Omental fat pad (tissue), 4 donors: ENCODE results near the gene ZFP57. TPM values are rescaled to one million over a fixed set of nuclear protein-coding genes. Genes with fewer than 3 reads are reported as not detected.

Source experiments
- ATAC-seq: fragments of 150-250 bp; one replicate; pipeline ENCODE4 v1.9.1; 2016; ENCODE audit warnings: mild to moderate bottlenecking, moderate library complexity; ENCODE audit not compliant: low FRiP score
- DNase-seq: peaks from one replicate; pipeline ENCODE4 v3.0.0-alpha.2; 2019; ENCODE audit warnings: low spot score
- CTCF ChIP-seq, 3 donors: fragments of 450-650 bp; IDR thresholded peaks; one replicate each; pipeline ENCODE4 v1.5.1; 2016 to 2017; ENCODE audit warnings: antibody characterized with exemption in 3 of 3, mild to moderate bottlenecking in 3 of 3, moderate library complexity in 2 of 3
- total RNA-seq, 4 donors: library from RNA; depleted of rRNA; stranded (reverse); fragments of >200 nt; gene quantifications; one replicate each; pipeline ENCODE4 v1.1.0, GENCODE V29; 2016

The ZFP57 gene
- total RNA-seq, 4 donors from 2014 or later: 1.9 to 2.7 TPM; not detected in 2

GRCh38 chr6:29629571-29629970, 51.4 kb downstream of the ZFP57 start:
- TF ChIP-seq CTCF (IDR thresholded peaks at IDR 0.05): no peak
- no peak for ATAC-seq
- DNase-seq: no peak

GRCh38 chr6:29628419-29629281, 52.3 kb downstream of the ZFP57 start:
- ATAC-seq (peak; percentile 76), DNase-seq (peak; percentile 45)
- peak in 1 of 3 donors; percentile 17 for TF ChIP-seq CTCF (IDR thresholded peaks at IDR 0.05)

GRCh38 chr6:29627755-29628418, 53.1 kb downstream of the ZFP57 start:
- ATAC-seq: peak; percentile 43

GRCh38 chr6:29626948-29627754, 53.8 kb downstream of the ZFP57 start:
- no peak for TF ChIP-seq CTCF (IDR thresholded peaks at IDR 0.05)
- ATAC-seq: no peak
- DNase-seq: no peak

More at GRCh38 chr6:29627755-29628418, 53.1 kb downstream of the ZFP57 start:
- no peak for TF ChIP-seq CTCF (IDR thresholded peaks at IDR 0.05)
- DNase-seq: peak; percentile 37

GRCh38 chr6:29625337-29625930, 55.5 kb downstream of the ZFP57 start:
- no peak for ATAC-seq

More at GRCh38 chr6:29625337-29625930, 55.5 kb downstream of the ZFP57 start:
- no peak for TF ChIP-seq CTCF (IDR thresholded peaks at IDR 0.05)
- no peak for DNase-seq
